CD4-positive, alpha-beta T cell (primary cell): Measurements from ENCODE around the gene FUT7. TPM values are rescaled to one million over a fixed set of nuclear protein-coding genes. Genes with fewer than 3 reads are reported as not detected.

Source experiments
- ATAC-seq: fragments of 200-7000 bp; cut with Tn5 transposase; one replicate; pipeline ENCODE4 v1.10.0; 2022; ENCODE audit warnings: mild to moderate bottlenecking; ENCODE audit not compliant: poor library complexity
- CTCF ChIA-PET: fragments of 350-600 bp; sonication (Branson Sonifier 250); formaldehyde crosslinking; loops from one replicate; lab custom pipeline; 2021; ENCODE audit warnings: antibody characterized with exemption, inconsistent platforms; lab: Charles Lee
- POLR2A ChIA-PET: fragments of 350-600 bp; sonication (Branson Sonifier 250); formaldehyde crosslinking; loops from one replicate; lab custom pipeline; 2021; ENCODE audit warnings: antibody characterized with exemption, inconsistent platforms; lab: Charles Lee
- DNase-seq, 14 experiments: peaks; one replicate each; pipeline ENCODE4 v3.0.0-alpha.2; 2013 to 2020; ENCODE audit warnings: mixed read lengths in 2 of 14
- H3K27ac ChIP-seq, 2 donors: one replicate each; pipeline versions ENCODE4 v1.5.1 to v1.7.0; 2013; ENCODE audit warnings: low read length in 2 of 2, low read depth in 1 of 2, mild to moderate bottlenecking in 1 of 2
- H3K27me3 ChIP-seq, 2 experiments: 1 replicate in 1 of 2; 2 replicates in 1 of 2; pipeline versions ENCODE4 v1.6.1 to v1.7.0; 2013; ENCODE audit warnings: low read length in 2 of 2, control low read depth in 1 of 2, mild to moderate bottlenecking in 1 of 2, moderate library complexity in 1 of 2; ENCODE audit not compliant: insufficient read depth in 2 of 2, control insufficient read depth in 1 of 2
- H3K36me3 ChIP-seq: one replicate; pipeline ENCODE4 v1.6.1; 2013; ENCODE audit warnings: low read length, control low read depth; ENCODE audit not compliant: insufficient read depth
- H3K4me1 ChIP-seq: one replicate; pipeline ENCODE4 v1.6.1; 2013; ENCODE audit warnings: low read length, control low read depth; ENCODE audit not compliant: insufficient read depth
- H3K4me3 ChIP-seq: one replicate; pipeline ENCODE4 v1.5.1; 2013; ENCODE audit warnings: mild to moderate bottlenecking, low read length, moderate library complexity
- H3K9me3 ChIP-seq, 2 experiments: 1 replicate in 1 of 2; 2 replicates in 1 of 2; pipeline versions ENCODE4 v1.6.1 to v1.7.0; 2013; ENCODE audit warnings: low read length in 2 of 2, mild to moderate bottlenecking in 2 of 2, control low read depth in 1 of 2, moderate library complexity in 1 of 2; ENCODE audit not compliant: control insufficient read depth in 1 of 2, insufficient read depth in 1 of 2
- H3K27ac Mint-ChIP-seq: one replicate; pipeline ENCODE4 v1.8.0; 2020; ENCODE audit warnings: mixed read lengths
- H3K27me3 Mint-ChIP-seq: one replicate; pipeline ENCODE4 v1.8.0; 2021; ENCODE audit warnings: mixed read lengths
- H3K36me3 Mint-ChIP-seq: one replicate; pipeline ENCODE4 v1.8.0; 2021; ENCODE audit warnings: low read depth, mixed read lengths
- H3K4me1 Mint-ChIP-seq: one replicate; pipeline ENCODE4 v1.8.0; 2021; ENCODE audit warnings: low read depth, mixed read lengths
- H3K4me3 Mint-ChIP-seq: one replicate; pipeline ENCODE4 v1.8.0; 2020; ENCODE audit warnings: mild to moderate bottlenecking, mixed read lengths
- H3K9me3 Mint-ChIP-seq: one replicate; pipeline ENCODE4 v1.8.0; 2020; ENCODE audit warnings: mixed read lengths
- CTCF ChIP-seq: fragments of 200-600 bp; IDR thresholded peaks from one replicate; pipeline ENCODE4 v1.8.0; 2022; ENCODE audit warnings: antibody characterized with exemption, mild to moderate bottlenecking
- intact Hi-C, 2 experiments: fragments of 100-400 bp; cut with DNase I in 1 of 2; cut with micrococcal nuclease in 1 of 2; formaldehyde crosslinking; loops; one replicate each; pipeline versions ENCODE4 v1.15.1 to v1.9.0; 2023 to 2025; cut with DNase I, micrococcal nuclease
- total RNA-seq, 174 experiments: library from RNA in 2 of 174; stranded (reverse) in 2 of 174; gene quantifications; one replicate each; pipeline ENCODE4 v1.2.3 and lab custom pipeline; 2021 to 2026

FUT7 gene
- total RNA-seq, 2 experiments from 2014 or later, result 1.7 to 1.8 TPM

- no peak overlapping the region for H3K4me3 ChIP-seq
- no peak overlapping the region for H3K27ac ChIP-seq
- H3K4me1 Mint-ChIP-seq, result no peaks in the 10 kb centered on the region
- H3K4me1 ChIP-seq, result peaks cover 19% of the 10 kb centered on the region
- H3K9me3 ChIP-seq, result peaks cover 0 to 11% of the 10 kb centered on the region in 2 experiments
- intact Hi-C loops, result no loop called here
- H3K36me3 ChIP-seq, result no peaks in the 10 kb centered on the region
- ChIA-PET CTCF (interaction anchor here (1.3 kb wide), 1 partner anchor 10 kb away, joined by 3 read pairs; no protein-coding TSS in a partner anchor), POLR2A (no interaction called here)
- H3K9me3 Mint-ChIP-seq, result no peaks in the 10 kb centered on the region
- ATAC-seq (no peak), DNase-seq (no peak)
- H3K4me3 Mint-ChIP-seq, result no peak overlapping the region
- H3K27ac Mint-ChIP-seq, result no peak overlapping the region
- no peaks in the 10 kb centered on the region for H3K36me3 Mint-ChIP-seq
- TF ChIP-seq CTCF, result no peak
- H3K27me3 ChIP-seq, result peaks cover 16 to 18% of the 10 kb centered on the region in 2 experiments
- H3K27me3 Mint-ChIP-seq, result peaks cover 11% of the 10 kb centered on the region
Observed at GRCh38 chr9:137056739-137057415, 25.0 kb upstream of the FUT7 start.

DNA sequence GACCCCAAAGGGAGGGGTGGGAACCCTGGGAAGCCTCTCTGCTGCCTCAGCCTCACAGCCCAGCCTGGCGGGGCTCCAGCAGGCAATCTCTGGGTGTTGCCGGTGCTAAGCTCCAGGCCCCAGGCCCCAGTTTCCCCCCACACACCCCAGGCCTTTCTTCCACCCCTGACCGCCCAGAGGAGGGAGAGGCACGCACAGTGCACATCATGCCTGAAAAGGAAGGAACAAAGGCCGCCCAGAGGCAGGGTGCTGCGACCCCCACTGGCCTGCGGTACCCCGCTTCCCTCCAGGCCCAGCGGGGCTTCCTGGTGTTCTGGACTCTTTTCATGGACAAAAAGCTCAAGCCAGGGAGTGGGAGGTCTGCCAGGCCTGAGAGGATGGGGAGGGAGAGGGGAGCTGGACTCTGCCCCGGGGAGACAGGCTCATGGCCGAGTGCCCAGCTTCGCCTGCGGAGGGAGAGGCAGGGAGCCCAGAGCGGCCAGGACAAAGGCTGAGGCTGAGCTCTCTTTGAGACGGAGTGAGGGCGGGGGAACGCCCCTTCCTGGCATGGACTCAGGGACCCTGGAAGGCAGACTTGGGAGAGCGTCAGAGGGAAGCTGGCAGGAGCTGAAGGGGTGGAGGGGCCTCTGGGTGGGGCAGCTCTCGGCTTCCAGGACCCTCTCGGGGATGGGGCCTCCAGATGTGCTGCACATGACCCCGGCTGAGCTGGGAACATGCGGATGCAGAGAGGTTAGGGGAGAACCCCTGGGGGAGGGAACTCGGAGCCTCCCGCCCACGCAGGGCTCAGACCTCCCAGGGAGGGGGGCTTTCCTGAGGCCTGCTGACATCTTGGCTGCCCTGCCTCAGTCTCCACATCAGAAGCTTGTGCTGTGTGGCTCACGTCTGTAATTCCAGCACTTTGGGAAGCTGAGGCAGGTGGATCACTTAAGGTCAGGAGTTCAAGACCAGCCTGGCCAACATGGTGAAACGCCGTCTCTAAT lies 23.8 kb upstream of the FUT7 start:
- H3K27ac Mint-ChIP-seq, result no peak overlapping the region
- Histone ChIP-seq H3K27ac (no peak overlapping the region), H3K27me3 (peaks cover 27 to 30% of the 10 kb centered on the region in 2 experiments), H3K4me3 (no peak overlapping the region), H3K36me3 (no peaks in the 10 kb centered on the region), H3K4me1 (peaks cover 19% of the 10 kb centered on the region), H3K9me3 (peaks cover 0 to 19% of the 10 kb centered on the region in 2 experiments)
- H3K4me3 Mint-ChIP-seq, result no peak overlapping the region
- ChIA-PET CTCF (no interaction called here), POLR2A (no interaction called here)
- TF ChIP-seq CTCF, result no peak
- H3K36me3 Mint-ChIP-seq, result no peaks in the 10 kb centered on the region
- peaks cover 15% of the 10 kb centered on the region for H3K27me3 Mint-ChIP-seq
- intact Hi-C loops, result no loop called here
- no peaks in the 10 kb centered on the region for H3K9me3 Mint-ChIP-seq
- DNase-seq, result no peak
- ATAC-seq, result no peak
- H3K4me1 Mint-ChIP-seq, result no peaks in the 10 kb centered on the region

DNA sequence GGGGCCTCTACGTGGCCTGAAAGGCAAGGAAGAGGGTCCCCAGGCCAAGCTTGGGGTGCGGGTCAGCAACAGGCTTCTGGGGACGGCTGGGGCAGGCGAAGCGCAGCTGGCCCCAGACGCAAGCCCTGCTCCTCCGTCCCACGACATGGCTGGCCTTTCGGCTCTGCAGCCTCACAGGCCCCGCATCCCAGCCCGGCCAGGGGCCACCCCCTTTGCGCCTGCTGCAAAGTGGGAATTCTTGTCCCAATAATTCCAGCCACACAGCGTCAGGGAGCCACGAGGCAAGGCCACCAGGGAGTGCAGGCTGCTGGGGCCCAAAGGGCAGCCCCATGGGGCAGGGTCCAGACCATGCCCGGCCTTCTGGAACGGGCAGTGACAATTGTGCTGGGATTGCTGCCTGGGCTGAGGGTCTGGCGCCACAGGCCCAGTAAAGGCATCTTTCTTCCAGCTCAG lies 23.1 kb upstream of the FUT7 start:
- intact Hi-C loops, result no loop called here
- H3K27me3 ChIP-seq, result peaks cover 34 to 37% of the 10 kb centered on the region in 2 experiments
- Mint-ChIP-seq H3K27ac (no peak overlapping the region), H3K9me3 (no peaks in the 10 kb centered on the region), H3K4me3 (no peak overlapping the region), H3K4me1 (no peaks in the 10 kb centered on the region), H3K27me3 (peaks cover 22% of the 10 kb centered on the region), H3K36me3 (no peaks in the 10 kb centered on the region)
- no peak overlapping the region for H3K27ac ChIP-seq
- CTCF ChIA-PET, result no interaction called here
- no peak for ATAC-seq
- H3K9me3 ChIP-seq, result peaks cover 0 to 26% of the 10 kb centered on the region in 2 experiments
- H3K4me1 ChIP-seq, result peaks cover 19% of the 10 kb centered on the region
- no peak for TF ChIP-seq CTCF
- H3K36me3 ChIP-seq, result no peaks in the 10 kb centered on the region
- DNase-seq, result no peak
- POLR2A ChIA-PET, result no interaction called here
- H3K4me3 ChIP-seq, result no peak overlapping the region
